Measurements from ENCODE around the gene BICD2.

The BICD2 gene

DNA sequence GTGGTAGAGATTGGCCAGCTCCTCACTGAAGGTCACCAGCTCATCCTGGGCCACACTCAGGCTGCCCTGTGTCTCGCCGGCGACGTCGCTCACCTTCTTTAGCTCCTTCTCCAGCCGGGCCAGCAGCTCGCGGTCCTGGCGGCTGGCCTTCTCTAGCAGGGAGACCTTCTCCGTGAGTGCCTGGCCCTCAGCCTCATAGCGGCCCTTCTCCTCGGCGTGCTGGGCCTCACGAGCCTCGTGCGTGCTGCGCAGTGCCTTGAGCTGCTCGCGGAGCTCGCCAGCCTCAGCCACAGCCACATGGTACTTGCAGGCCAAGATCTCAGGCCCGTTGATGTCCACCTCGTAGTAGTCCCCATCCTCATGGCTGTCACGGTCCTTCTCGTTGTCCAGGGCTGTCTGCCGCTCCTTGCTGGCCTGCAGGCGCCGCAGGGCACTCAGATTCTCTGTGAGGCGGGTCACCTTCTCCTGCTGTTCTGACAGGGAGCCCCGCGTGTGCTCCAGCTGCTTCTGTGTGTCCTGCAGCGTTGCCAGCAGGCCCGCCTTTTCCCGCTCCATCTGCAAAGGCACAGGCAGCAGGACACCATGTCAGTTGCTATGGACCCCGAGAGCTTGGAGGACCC, 45.5 kb downstream of the BICD2 start:
- TF ChIP-seq CSDC2 (CRISPR knock-in tag; IDR thresholded peaks at IDR 0.05), result no peak
- TF ChIP-seq ARNTL (CRISPR knock-in tag; IDR thresholded peaks at IDR 0.05; ENCODE audit: borderline replicate concordance, low read depth), result no peak
- no peak for TF ChIP-seq ZFP30 (CRISPR knock-in tag; IDR thresholded peaks at IDR 0.05)
- TF ChIP-seq, protein P1, sequence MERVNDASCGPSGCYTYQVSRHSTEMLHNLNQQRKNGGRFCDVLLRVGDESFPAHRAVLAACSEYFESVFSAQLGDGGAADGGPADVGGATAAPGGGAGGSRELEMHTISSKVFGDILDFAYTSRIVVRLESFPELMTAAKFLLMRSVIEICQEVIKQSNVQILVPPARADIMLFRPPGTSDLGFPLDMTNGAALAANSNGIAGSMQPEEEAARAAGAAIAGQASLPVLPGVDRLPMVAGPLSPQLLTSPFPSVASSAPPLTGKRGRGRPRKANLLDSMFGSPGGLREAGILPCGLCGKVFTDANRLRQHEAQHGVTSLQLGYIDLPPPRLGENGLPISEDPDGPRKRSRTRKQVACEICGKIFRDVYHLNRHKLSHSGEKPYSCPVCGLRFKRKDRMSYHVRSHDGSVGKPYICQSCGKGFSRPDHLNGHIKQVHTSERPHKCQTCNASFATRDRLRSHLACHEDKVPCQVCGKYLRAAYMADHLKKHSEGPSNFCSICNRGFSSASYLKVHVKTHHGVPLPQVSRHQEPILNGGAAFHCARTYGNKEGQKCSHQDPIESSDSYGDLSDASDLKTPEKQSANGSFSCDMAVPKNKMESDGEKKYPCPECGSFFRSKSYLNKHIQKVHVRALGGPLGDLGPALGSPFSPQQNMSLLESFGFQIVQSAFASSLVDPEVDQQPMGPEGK (CRISPR knock-in tag; IDR thresholded peaks at IDR 0.05; ENCODE audit: borderline replicate concordance), result no peak
- TF ChIP-seq TCF4 (CRISPR knock-in tag; IDR thresholded peaks at IDR 0.05; ENCODE audit: borderline replicate concordance), result no peak
- TF ChIP-seq OSR1 (CRISPR knock-in tag; IDR thresholded peaks at IDR 0.05), result no peak
- TF ChIP-seq ZNF70 (CRISPR knock-in tag; IDR thresholded peaks at IDR 0.05), result no peak

DNA sequence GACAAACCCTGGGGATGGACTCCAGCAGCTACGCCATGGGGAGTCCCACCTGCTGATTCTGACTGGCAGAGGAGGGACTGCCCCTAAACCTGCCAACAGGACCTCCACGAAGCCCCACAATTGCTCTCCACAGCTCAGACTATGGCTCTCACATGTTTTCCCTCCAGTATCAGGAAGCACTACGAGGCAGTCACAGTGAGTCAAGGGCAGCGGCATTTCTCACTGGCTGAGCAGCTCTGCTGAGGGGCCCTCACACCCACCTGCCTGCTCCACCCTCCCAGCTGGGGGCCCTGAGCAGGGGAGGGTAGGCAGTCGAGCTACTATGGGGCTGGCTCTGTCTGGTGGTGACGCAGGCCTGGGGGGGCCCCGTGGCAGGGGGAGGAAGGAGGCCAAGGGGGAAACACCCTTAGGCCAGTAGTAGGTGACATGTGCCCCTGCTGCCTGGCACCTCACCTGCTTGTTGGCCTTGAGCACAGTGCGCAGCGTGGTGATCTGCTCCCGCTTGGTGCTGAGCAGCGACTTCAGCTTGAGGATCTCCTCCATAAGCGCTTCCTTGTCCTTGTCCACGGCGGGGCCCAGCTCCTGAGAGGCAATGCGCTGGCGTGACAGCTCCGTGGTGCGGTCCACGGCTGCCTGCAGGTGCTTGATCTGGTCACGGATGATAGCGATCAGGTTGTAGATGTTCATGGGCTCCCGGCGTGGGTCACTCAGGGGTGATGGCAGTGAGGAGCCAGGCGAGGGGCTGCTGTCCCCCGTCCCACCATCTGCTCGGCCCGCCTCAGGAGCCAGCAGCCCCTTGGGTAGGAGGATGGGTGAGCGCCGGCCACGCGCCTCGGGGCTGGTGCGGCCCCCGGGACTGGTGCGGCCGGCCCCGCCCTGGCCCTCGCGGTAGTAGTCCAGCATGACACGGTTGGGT, 46.3 kb downstream of the BICD2 start:
- TF ChIP-seq, protein P2, sequence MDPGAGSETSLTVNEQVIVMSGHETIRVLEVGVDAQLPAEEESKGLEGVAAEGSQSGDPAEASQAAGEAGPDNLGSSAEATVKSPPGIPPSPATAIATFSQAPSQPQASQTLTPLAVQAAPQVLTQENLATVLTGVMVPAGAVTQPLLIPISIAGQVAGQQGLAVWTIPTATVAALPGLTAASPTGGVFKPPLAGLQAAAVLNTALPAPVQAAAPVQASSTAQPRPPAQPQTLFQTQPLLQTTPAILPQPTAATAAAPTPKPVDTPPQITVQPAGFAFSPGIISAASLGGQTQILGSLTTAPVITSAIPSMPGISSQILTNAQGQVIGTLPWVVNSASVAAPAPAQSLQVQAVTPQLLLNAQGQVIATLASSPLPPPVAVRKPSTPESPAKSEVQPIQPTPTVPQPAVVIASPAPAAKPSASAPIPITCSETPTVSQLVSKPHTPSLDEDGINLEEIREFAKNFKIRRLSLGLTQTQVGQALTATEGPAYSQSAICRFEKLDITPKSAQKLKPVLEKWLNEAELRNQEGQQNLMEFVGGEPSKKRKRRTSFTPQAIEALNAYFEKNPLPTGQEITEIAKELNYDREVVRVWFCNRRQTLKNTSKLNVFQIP (CRISPR knock-in tag; IDR thresholded peaks at IDR 0.05; ENCODE audit: borderline replicate concordance, low read depth), result no peak
- TF ChIP-seq, protein P1 (CRISPR knock-in tag; IDR thresholded peaks at IDR 0.05; ENCODE audit: borderline replicate concordance), result no peak
- TF ChIP-seq PPARA (CRISPR knock-in tag; IDR thresholded peaks at IDR 0.05; ENCODE audit: borderline replicate concordance), result no peak
- no peak for TF ChIP-seq TCF4 (CRISPR knock-in tag; IDR thresholded peaks at IDR 0.05; ENCODE audit: borderline replicate concordance)
- TF ChIP-seq OSR1 (CRISPR knock-in tag; IDR thresholded peaks at IDR 0.05), result no peak
- TF ChIP-seq ISL1 (CRISPR knock-in tag; IDR thresholded peaks at IDR 0.05), result no peak
- no peak for TF ChIP-seq ESRRG (CRISPR knock-in tag; IDR thresholded peaks at IDR 0.05)
- no peak for TF ChIP-seq SNAI2 (CRISPR knock-in tag; IDR thresholded peaks at IDR 0.05)
- no peak for TF ChIP-seq BACH2 (CRISPR knock-in tag; IDR thresholded peaks at IDR 0.05; ENCODE audit: borderline replicate concordance)
- TF ChIP-seq, protein P3, sequence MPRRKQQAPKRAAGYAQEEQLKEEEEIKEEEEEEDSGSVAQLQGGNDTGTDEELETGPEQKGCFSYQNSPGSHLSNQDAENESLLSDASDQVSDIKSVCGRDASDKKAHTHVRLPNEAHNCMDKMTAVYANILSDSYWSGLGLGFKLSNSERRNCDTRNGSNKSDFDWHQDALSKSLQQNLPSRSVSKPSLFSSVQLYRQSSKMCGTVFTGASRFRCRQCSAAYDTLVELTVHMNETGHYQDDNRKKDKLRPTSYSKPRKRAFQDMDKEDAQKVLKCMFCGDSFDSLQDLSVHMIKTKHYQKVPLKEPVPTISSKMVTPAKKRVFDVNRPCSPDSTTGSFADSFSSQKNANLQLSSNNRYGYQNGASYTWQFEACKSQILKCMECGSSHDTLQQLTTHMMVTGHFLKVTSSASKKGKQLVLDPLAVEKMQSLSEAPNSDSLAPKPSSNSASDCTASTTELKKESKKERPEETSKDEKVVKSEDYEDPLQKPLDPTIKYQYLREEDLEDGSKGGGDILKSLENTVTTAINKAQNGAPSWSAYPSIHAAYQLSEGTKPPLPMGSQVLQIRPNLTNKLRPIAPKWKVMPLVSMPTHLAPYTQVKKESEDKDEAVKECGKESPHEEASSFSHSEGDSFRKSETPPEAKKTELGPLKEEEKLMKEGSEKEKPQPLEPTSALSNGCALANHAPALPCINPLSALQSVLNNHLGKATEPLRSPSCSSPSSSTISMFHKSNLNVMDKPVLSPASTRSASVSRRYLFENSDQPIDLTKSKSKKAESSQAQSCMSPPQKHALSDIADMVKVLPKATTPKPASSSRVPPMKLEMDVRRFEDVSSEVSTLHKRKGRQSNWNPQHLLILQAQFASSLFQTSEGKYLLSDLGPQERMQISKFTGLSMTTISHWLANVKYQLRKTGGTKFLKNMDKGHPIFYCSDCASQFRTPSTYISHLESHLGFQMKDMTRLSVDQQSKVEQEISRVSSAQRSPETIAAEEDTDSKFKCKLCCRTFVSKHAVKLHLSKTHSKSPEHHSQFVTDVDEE (CRISPR knock-in tag; IDR thresholded peaks at IDR 0.05), result no peak
- TF ChIP-seq, protein P4, sequence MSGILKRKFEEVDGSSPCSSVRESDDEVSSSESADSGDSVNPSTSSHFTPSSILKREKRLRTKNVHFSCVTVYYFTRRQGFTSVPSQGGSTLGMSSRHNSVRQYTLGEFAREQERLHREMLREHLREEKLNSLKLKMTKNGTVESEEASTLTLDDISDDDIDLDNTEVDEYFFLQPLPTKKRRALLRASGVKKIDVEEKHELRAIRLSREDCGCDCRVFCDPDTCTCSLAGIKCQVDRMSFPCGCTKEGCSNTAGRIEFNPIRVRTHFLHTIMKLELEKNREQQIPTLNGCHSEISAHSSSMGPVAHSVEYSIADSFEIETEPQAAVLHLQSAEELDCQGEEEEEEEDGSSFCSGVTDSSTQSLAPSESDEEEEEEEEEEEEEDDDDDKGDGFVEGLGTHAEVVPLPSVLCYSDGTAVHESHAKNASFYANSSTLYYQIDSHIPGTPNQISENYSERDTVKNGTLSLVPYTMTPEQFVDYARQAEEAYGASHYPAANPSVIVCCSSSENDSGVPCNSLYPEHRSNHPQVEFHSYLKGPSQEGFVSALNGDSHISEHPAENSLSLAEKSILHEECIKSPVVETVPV (CRISPR knock-in tag; IDR thresholded peaks at IDR 0.05), result no peak
- no peak for TF ChIP-seq RARB (CRISPR knock-in tag; IDR thresholded peaks at IDR 0.05)
- ATAC-seq, result no peak

More for the DNA sequence above, 45.5 kb downstream of the BICD2 start:
- ATAC-seq, result no peak

All from SK-N-SH treated with all-trans-retinoic acid at 6 μM for 48 hours (cell line).